ENCODE data around the gene MARS1. TPM values are rescaled to one million over a fixed set of nuclear protein-coding genes. Genes with fewer than 3 reads are reported as not detected.
"Not testable (repeated sequence)": the region's sequence is repeated elsewhere in the genome, so short reads cannot be mapped to it uniquely, and the experiment has no call there.

MARS1 gene
- polyA plus RNA-seq, 3 donors, result 31.7 to 67.0 (median 42.7) TPM

DNA sequence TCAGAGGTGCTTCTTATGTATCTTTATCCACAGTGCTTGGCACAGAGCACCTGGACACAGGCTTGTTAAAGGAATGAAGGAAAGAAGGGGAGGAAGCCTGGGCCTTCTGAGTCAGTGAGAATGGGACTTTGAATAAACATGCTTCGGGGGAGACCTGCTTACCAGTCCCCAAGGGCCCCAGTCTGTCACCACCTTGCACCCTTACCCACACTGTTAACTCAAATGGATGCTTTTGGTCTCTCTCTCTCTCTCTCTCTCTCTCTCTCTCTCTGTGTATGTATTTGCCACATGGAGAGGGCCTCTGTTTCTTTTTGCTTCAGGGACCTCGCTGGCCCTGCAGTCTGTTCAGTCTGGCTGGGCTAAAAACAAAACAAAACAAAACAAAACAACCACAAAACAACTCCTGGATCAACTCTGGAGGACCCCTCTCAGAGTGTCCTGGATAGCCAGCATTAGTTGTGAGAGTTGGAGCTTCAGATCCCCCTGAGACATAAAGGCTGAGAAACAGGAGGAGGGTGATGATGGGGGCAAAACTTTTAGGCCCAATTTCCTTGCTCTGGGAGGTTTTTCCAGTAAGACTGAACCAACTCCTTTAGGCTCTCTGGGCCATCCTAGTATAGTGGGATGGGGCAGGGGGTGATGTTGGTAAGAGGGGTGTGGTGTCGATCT is 63.9 kb downstream of the MARS1 start:
- WGBS, 3 donors, result 75 to 89% (median 88%) methylated on average over 3 of the region's 3 CpGs
- no peak overlapping the region for H3K27ac ChIP-seq (ENCODE audit: low read depth, low read length)

DNA sequence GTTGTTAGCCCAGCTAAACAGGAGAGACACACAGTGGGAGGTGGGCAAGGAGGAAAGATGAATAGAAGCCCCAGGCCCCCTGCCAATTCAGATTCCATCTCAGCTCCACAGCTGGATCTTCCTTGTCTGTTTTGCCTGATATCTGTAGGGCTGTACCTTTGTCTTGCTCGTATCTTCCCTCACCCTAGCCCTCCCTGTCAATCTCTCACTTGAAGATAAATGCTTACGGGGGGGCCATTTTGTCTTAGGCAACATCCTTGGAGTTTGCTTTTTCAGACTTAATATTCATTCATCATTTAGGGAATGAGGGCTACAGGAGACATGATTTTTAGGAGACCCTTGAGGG is 64.4 kb downstream of the MARS1 start:
- H3K27ac ChIP-seq (ENCODE audit: low read depth, low read length), result no peak overlapping the region
- WGBS, 3 donors, result 77 to 87% (median 82%) methylated on average over 2 of the region's 2 CpGs

- no peak overlapping the region for H3K27ac ChIP-seq (ENCODE audit: low read depth, low read length)
- 62 to 70% (median 66%) methylated on average over 6 of the region's 6 CpGs for WGBS, 3 donors
Measured at GRCh38 chr12:57552835-57553313, 65.0 kb downstream of the MARS1 start.

- WGBS, 3 donors, result 63 to 72% (median 67%) methylated on average over 7 of the region's 7 CpGs
- no peak overlapping the region for H3K27ac ChIP-seq (ENCODE audit: low read depth, low read length)
Measured at GRCh38 chr12:57553343-57554202, 65.7 kb downstream of the MARS1 start.

DNA sequence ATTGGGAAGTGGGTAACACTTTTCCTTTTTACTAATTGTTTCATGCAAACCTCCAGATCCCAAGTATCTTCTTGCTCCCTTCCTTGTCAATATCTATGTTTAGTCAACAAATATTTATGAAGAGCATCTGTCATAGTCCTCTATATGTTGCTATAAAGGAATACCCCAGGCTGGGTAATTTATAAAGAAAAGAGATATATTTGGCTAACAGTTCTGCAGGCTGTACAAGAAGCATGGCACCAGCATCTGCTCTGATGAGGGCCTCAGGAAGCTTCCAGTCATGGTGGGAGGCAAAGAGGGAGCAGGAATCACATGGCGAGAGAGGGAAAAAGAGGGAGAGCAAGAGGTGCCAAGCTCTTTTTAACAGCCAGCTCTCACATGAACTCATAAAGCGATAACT is 66.6 kb downstream of the MARS1 start:
- H3K27ac ChIP-seq (ENCODE audit: low read depth, low read length), result no peak overlapping the region
- 90 to 95% (median 91%) methylated on average over 2 of the region's 2 CpGs for WGBS, 3 donors

- WGBS, 3 donors, result 98 to 100% (median 100%) methylated on average over 1 of the region's 1 CpG
- H3K27ac ChIP-seq (ENCODE audit: low read depth, low read length), result no peak overlapping the region
Measured at GRCh38 chr12:57554897-57555296, 67.0 kb downstream of the MARS1 start.

DNA sequence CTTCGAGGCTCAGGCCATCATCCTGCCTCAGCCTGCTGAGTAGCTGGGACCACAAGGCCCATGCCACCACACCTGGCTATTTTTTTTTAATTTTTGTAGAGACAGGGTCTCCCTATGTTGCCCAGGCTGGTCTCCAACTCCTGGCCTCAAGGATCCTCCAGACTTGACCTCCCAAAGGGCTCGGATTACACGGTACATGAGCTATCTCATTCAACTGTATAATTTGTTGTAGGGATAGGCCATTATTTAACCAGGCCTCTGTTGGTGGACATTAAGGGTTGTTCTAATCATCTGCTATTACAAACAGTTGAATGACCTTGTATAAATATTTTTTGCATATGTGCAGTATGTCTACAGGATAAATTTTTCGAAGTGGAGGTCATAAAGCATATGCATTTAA is 71.0 kb downstream of the MARS1 start:
- H3K27ac ChIP-seq (ENCODE audit: low read depth, low read length), result no peak overlapping the region
- 82 to 89% (median 86%) methylated on average over 4 of the region's 4 CpGs for WGBS, 3 donors

DNA sequence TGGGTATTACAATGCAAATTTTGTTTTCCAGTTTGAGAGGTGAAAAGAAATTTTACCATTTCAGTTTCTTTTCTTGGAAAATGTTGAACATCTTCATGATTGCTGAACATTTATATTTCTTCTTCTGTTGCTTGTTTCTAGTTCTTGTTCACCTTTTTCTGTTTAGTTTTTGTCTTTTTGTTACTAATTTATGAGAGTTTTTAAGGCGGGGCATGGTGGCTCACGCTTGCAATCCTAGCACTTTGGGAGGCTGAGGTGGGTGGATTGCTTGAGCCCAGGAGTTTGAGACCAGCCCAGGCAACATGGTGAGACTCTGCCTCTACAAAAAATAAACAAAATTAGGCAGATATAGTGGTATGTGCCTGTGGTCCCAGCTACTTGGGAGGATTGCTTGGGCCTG is 72.6 kb downstream of the MARS1 start:
- H3K27ac ChIP-seq (ENCODE audit: low read depth, low read length), result no peak overlapping the region
- 89 to 93% (median 92%) methylated on average over 2 of the region's 2 CpGs for WGBS, 3 donors

DNA sequence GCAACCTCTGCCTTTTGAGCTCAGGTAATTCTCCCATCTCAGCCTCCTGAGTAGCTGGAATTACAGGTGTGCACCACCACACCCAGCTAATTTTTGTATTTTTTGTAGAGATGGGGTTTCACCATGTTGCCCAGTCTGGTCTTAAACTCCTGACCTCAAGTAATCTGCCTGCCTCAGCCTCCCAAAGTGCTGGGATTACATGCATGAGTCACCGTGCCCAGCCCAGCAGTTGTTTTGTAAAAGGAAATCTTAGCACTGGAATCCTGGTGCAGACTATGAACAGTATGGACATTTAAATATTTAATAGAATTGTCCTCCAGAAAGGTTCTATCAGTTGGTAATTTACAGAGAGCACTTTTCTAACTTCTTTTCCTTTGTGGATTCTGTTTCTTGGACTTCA is 73.2 kb downstream of the MARS1 start:
- 84 to 89% (median 85%) methylated on average over 1 of the region's 1 CpG for WGBS, 3 donors
- not testable (repeated sequence) for H3K27ac ChIP-seq (ENCODE audit: low read depth, low read length)

GRCh38 chr12:57563358-57563757 is 75.5 kb downstream of the MARS1 start:
- 39 to 63% (median 50%) methylated on average over 4 of the region's 4 CpGs for WGBS, 3 donors

DNA sequence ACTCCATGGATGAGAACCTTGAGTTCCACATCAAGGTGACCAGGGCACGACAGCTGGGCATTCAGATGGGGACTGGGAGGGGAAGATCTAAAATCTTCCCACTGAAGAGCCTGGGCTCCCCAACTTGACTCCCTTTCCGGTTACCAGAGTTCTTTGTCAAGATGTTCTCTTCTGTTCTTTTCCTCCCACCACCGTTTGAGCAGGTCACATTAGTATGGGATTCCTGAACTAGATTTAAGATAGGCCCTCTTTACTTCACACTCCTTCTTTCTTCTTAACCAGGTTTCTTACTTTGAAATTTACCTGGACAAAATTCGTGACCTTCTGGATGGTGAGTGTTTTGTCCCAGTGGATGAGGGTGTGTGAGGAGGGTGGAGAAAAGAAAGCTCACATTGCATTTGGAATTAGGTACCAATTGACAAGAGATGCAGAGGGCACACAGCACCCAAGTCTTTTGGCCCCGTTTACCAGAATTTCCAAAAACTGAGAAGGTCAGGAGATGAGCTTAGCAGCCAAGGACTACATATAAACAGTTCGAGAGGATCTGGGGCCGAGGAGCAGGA is 76.4 kb downstream of the MARS1 start:
- 79 to 87% (median 85%) methylated on average over 7 of the region's 7 CpGs for WGBS, 3 donors
- no peak overlapping the region for H3K27ac ChIP-seq (ENCODE audit: low read depth, low read length)

More at GRCh38 chr12:57563358-57563757, 75.5 kb downstream of the MARS1 start:
- H3K27ac ChIP-seq (ENCODE audit: low read depth, low read length), result no peak overlapping the region

Other genes starting within 250 kb of the MARS1 start
- gene STAC3, start 236.9 kb upstream of the MARS1 start, polyA plus RNA-seq, result 1 to 10 TPM in 2 of 3 donors, under 1 TPM in 1; 0.72 to 4.5 (median 1.8) TPM
- gene R3HDM2, start 57.0 kb upstream of the MARS1 start, polyA plus RNA-seq, result 10 to 100 TPM; 11.7 to 24.2 (median 18.1) TPM
- under 1 TPM in 1 of 3 donors, not detected in 2; 0.03 TPM for gene INHBC, start 53.3 kb upstream of the MARS1 start, polyA plus RNA-seq
- gene INHBE, start 32.8 kb upstream of the MARS1 start, polyA plus RNA-seq, result not detected
- under 1 TPM; 0.11 to 0.25 (median 0.18) TPM for gene GLI1, start 28.3 kb upstream of the MARS1 start, polyA plus RNA-seq
- 10 to 100 TPM in 2 of 3 donors, 1 to 10 TPM in 1; 2.6 to 33.6 (median 28.7) TPM for gene ARHGAP9, start 8.2 kb upstream of the MARS1 start, polyA plus RNA-seq
- 10 to 100 TPM; 27.4 to 30.6 (median 28.1) TPM for gene DDIT3, start 32.4 kb downstream of the MARS1 start, polyA plus RNA-seq
- gene MBD6, start 34.8 kb downstream of the MARS1 start, polyA plus RNA-seq, result 10 to 100 TPM; 20.9 to 32.4 (median 24.8) TPM
- 10 to 100 TPM; 88.6 to 95.1 (median 93.2) TPM for gene DCTN2, start 59.1 kb downstream of the MARS1 start, polyA plus RNA-seq
- under 1 TPM; 0.04 to 0.41 (median 0.11) TPM for gene KIF5A, start 62.0 kb downstream of the MARS1 start, polyA plus RNA-seq
- gene PIP4K2C, start 103.1 kb downstream of the MARS1 start, polyA plus RNA-seq, result 10 to 100 TPM in 2 of 3 donors, 1 to 10 TPM in 1; 8.8 to 10.2 (median 10.1) TPM
- 10 to 100 TPM in 2 of 3 donors, 1 to 10 TPM in 1; 8.4 to 23.3 (median 14.5) TPM for gene DTX3, start 116.8 kb downstream of the MARS1 start, polyA plus RNA-seq
- 10 to 100 TPM in 2 of 3 donors, 1 to 10 TPM in 1; 4.7 to 69.7 (median 10.8) TPM for gene ARHGEF25, start 123.4 kb downstream of the MARS1 start, polyA plus RNA-seq
- 1 to 10 TPM in 1 of 3 donors, under 1 TPM in 2; 0.35 to 2.5 (median 0.70) TPM for gene B4GALNT1, start 145.1 kb downstream of the MARS1 start, polyA plus RNA-seq
- 100 to 1,000 TPM; 176 to 204 (median 192) TPM for gene OS9, start 206.1 kb downstream of the MARS1 start, polyA plus RNA-seq

Data from adipose tissue (tissue), 3 donors.